Measurements from ENCODE around the gene NLGN4X. TPM values are rescaled to one million over a fixed set of nuclear protein-coding genes. Genes with fewer than 3 reads are reported as not detected.

The NLGN4X gene
- total RNA-seq, 1 donor from 2014 or later: 23.5 TPM

GRCh38 chrX:6223516-6223915 lies 5.2 kb downstream of the NLGN4X start:
- no peak for DNase-seq (ENCODE audit: low spot score in 2 of 2, unreplicated experiment in 2 of 2)
- no peaks in the 10 kb centered on the region for H3K36me3 Mint-ChIP-seq
- H3K4me1 Mint-ChIP-seq: peaks cover 15% of the 10 kb centered on the region
- H3K27ac Mint-ChIP-seq: no peak overlapping the region
- H3K9me3 Mint-ChIP-seq: no peaks in the 10 kb centered on the region
- no peak for TF ChIP-seq CTCF (IDR thresholded peaks at IDR 0.05; ENCODE audit: unreplicated experiment)
- peaks cover 15% of the 10 kb centered on the region for H3K27me3 Mint-ChIP-seq (ENCODE audit: low read depth)
- no peak overlapping the region for H3K4me3 Mint-ChIP-seq

- H3K27ac Mint-ChIP-seq: no peak overlapping the region
- H3K9me3 Mint-ChIP-seq: peaks cover 6% of the 10 kb centered on the region
- no peak for DNase-seq (ENCODE audit: low spot score in 2 of 2, unreplicated experiment in 2 of 2)
- peaks cover 2% of the 10 kb centered on the region for H3K4me1 Mint-ChIP-seq
- TF ChIP-seq CTCF (IDR thresholded peaks at IDR 0.05; ENCODE audit: unreplicated experiment): no peak
- H3K4me3 Mint-ChIP-seq: no peak overlapping the region
- H3K36me3 Mint-ChIP-seq: no peaks in the 10 kb centered on the region
- no peaks in the 10 kb centered on the region for H3K27me3 Mint-ChIP-seq (ENCODE audit: low read depth)
These were observed 18.4 kb downstream of the NLGN4X start for GRCh38 chrX:6210230-6210629.

- Mint-ChIP-seq H3K36me3 (no peaks in the 10 kb centered on the region), H3K4me3 (no peak overlapping the region), H3K27ac (no peak overlapping the region), H3K4me1 (no peaks in the 10 kb centered on the region), H3K9me3 (peaks cover 10% of the 10 kb centered on the region), H3K27me3 (ENCODE audit: low read depth) (no peaks in the 10 kb centered on the region)
- TF ChIP-seq CTCF (IDR thresholded peaks at IDR 0.05; ENCODE audit: unreplicated experiment): no peak
- DNase-seq (ENCODE audit: low spot score in 2 of 2, unreplicated experiment in 2 of 2): no peak
These were observed 25.0 kb downstream of the NLGN4X start for GRCh38 chrX:6203462-6204215.

GRCh38 chrX:6199486-6199885 lies 29.2 kb downstream of the NLGN4X start:
- no peak overlapping the region for H3K27ac Mint-ChIP-seq
- H3K9me3 Mint-ChIP-seq: peaks cover 5% of the 10 kb centered on the region

DNA sequence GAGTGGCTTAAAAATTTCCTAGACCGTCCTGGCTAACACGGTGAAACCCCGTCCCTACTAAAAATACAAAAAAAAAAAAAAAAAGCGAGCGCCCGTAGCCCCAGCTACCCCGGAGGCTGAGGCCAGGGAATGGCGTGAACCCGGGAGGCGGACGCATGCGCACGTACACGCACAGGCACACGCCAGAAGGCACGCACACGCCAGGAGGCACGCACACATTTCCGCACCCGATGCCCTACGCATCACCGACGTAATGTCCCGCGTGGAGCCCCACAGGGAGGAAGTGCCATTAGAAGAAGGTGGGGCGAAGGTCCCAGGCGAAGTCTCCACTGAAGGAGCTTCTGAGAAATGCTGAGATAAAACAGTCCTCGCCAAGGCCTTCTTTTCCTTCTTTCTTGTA lies 41.4 kb downstream of the NLGN4X start:
- H3K4me3 Mint-ChIP-seq: no peak overlapping the region
- H3K9me3 Mint-ChIP-seq: peaks cover 8% of the 10 kb centered on the region
- no peaks in the 10 kb centered on the region for H3K27me3 Mint-ChIP-seq (ENCODE audit: low read depth)
- no peak overlapping the region for H3K27ac Mint-ChIP-seq
- peaks cover 1% of the 10 kb centered on the region for H3K36me3 Mint-ChIP-seq
- DNase-seq (ENCODE audit: low spot score in 2 of 2, unreplicated experiment in 2 of 2): no peak
- H3K4me1 Mint-ChIP-seq: peaks cover 2% of the 10 kb centered on the region
- TF ChIP-seq CTCF (IDR thresholded peaks at IDR 0.05; ENCODE audit: unreplicated experiment): no peak

More at GRCh38 chrX:6199486-6199885, 29.2 kb downstream of the NLGN4X start:
- DNase-seq (ENCODE audit: low spot score in 2 of 2, unreplicated experiment in 2 of 2): no peak
- no peaks in the 10 kb centered on the region for H3K27me3 Mint-ChIP-seq (ENCODE audit: low read depth)
- no peaks in the 10 kb centered on the region for H3K36me3 Mint-ChIP-seq
- H3K4me1 Mint-ChIP-seq: no peaks in the 10 kb centered on the region
- H3K4me3 Mint-ChIP-seq: no peak overlapping the region
- TF ChIP-seq CTCF (IDR thresholded peaks at IDR 0.05; ENCODE audit: unreplicated experiment): no peak
